Measurements from ENCODE around the gene GPR171. TPM values are rescaled to one million over a fixed set of nuclear protein-coding genes. Genes with fewer than 3 reads are reported as not detected.

GPR171 gene
- total RNA-seq, 1 donor from 2014 or later, result not detected

- no peak for TF ChIP-seq CTCF (IDR thresholded peaks at IDR 0.05; ENCODE audit: partially characterized antibody, unreplicated experiment)
- H3K4me3 Mint-ChIP-seq (ENCODE audit: unreplicated experiment), result no peak overlapping the region
- H3K4me1 Mint-ChIP-seq (ENCODE audit: low read depth, unreplicated experiment), result peaks cover 2% of the 10 kb centered on the region
- no peaks in the 10 kb centered on the region for H3K36me3 Mint-ChIP-seq (ENCODE audit: unreplicated experiment)
- no peak overlapping the region for H3K27ac Mint-ChIP-seq (ENCODE audit: unreplicated experiment)
- no peaks in the 10 kb centered on the region for H3K9me3 Mint-ChIP-seq (ENCODE audit: unreplicated experiment)
- no peaks in the 10 kb centered on the region for H3K27me3 Mint-ChIP-seq (ENCODE audit: unreplicated experiment)
- DNase-seq, result no peak
Observed at GRCh38 chr3:151201051-151201730, 1.8 kb downstream of the GPR171 start.

- Mint-ChIP-seq H3K9me3 (ENCODE audit: unreplicated experiment) (no peaks in the 10 kb centered on the region), H3K27ac (ENCODE audit: unreplicated experiment) (no peak overlapping the region), H3K4me1 (ENCODE audit: low read depth, unreplicated experiment) (peaks cover 2% of the 10 kb centered on the region), H3K27me3 (ENCODE audit: unreplicated experiment) (no peaks in the 10 kb centered on the region), H3K4me3 (ENCODE audit: unreplicated experiment) (no peak overlapping the region), H3K36me3 (ENCODE audit: unreplicated experiment) (no peaks in the 10 kb centered on the region)
- TF ChIP-seq CTCF (IDR thresholded peaks at IDR 0.05; ENCODE audit: partially characterized antibody, unreplicated experiment), result no peak
- DNase-seq, result no peak
Observed at GRCh38 chr3:151200586-151200985, 2.4 kb downstream of the GPR171 start.

GRCh38 chr3:151199554-151200438, 3.2 kb downstream of the GPR171 start:
- Mint-ChIP-seq H3K27ac (ENCODE audit: unreplicated experiment) (no peak overlapping the region), H3K27me3 (ENCODE audit: unreplicated experiment) (no peaks in the 10 kb centered on the region), H3K36me3 (ENCODE audit: unreplicated experiment) (no peaks in the 10 kb centered on the region), H3K9me3 (ENCODE audit: unreplicated experiment) (no peaks in the 10 kb centered on the region), H3K4me3 (ENCODE audit: unreplicated experiment) (no peak overlapping the region), H3K4me1 (ENCODE audit: low read depth, unreplicated experiment) (peaks cover 2% of the 10 kb centered on the region)
- no peak for DNase-seq
- TF ChIP-seq CTCF (IDR thresholded peaks at IDR 0.05; ENCODE audit: partially characterized antibody, unreplicated experiment), result no peak

GRCh38 chr3:151198849-151199248, 4.2 kb downstream of the GPR171 start:
- TF ChIP-seq CTCF (IDR thresholded peaks at IDR 0.05; ENCODE audit: partially characterized antibody, unreplicated experiment), result no peak
- DNase-seq, result no peak
- Mint-ChIP-seq H3K4me1 (ENCODE audit: low read depth, unreplicated experiment) (peaks cover 2% of the 10 kb centered on the region), H3K27me3 (ENCODE audit: unreplicated experiment) (no peaks in the 10 kb centered on the region), H3K36me3 (ENCODE audit: unreplicated experiment) (no peaks in the 10 kb centered on the region), H3K4me3 (ENCODE audit: unreplicated experiment) (no peak overlapping the region), H3K9me3 (ENCODE audit: unreplicated experiment) (no peaks in the 10 kb centered on the region), H3K27ac (ENCODE audit: unreplicated experiment) (no peak overlapping the region)
